Transverse colon (tissue), 4 donors: ENCODE measurements around the gene SOX1.

Experiments used
- POLR2A ChIP-seq: fragments of 450-650 bp; IDR thresholded peaks from one replicate; pipeline ENCODE4 v1.6.1; 2016; ENCODE audit warnings: antibody characterized with exemption, mild to moderate bottlenecking, moderate library complexity
- POLR2AphosphoS5 ChIP-seq, 3 donors: sonication (generic); formaldehyde crosslinking; IDR thresholded peaks; one replicate each; pipeline ENCODE4 v1.6.1; 2016; ENCODE audit warnings: antibody characterized with exemption in 3 of 3
- TF ChIP-seq, protein P1 (sequence below), 5 experiments: fragments of 200-600 bp in 3 of 5; fragments of 450-650 bp in 2 of 5; sonication (generic) in 3 of 5; IDR thresholded peaks; 1 replicate in 2 of 5; 2 replicates in 3 of 5; pipeline ENCODE4 v1.5.1; 2016 to 2017; ENCODE audit warnings: antibody characterized with exemption in 5 of 5, inconsistent platforms in 3 of 5, mild to moderate bottlenecking in 2 of 5, moderate library complexity in 1 of 5

DNA sequence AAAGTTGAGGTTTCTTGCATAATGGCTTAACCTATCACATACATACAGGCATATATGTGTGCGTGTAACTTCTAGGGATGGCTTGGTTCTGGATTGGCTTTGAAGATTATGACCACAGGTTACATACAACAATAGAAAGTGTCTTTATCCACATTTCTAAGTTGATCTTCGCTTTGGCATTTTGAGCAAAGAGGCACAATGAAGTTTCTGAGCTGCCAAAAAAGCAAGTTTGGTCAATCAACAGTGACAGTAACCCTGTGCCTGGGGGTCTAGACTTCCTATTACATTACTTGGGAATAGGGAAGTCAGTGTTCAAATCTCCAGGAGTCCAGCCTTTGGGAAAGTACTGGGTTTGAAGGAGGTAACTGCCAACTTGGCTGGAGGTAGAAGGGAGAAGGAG, 3.1 kb upstream of the SOX1 start:
- TF ChIP-seq, protein P1, sequence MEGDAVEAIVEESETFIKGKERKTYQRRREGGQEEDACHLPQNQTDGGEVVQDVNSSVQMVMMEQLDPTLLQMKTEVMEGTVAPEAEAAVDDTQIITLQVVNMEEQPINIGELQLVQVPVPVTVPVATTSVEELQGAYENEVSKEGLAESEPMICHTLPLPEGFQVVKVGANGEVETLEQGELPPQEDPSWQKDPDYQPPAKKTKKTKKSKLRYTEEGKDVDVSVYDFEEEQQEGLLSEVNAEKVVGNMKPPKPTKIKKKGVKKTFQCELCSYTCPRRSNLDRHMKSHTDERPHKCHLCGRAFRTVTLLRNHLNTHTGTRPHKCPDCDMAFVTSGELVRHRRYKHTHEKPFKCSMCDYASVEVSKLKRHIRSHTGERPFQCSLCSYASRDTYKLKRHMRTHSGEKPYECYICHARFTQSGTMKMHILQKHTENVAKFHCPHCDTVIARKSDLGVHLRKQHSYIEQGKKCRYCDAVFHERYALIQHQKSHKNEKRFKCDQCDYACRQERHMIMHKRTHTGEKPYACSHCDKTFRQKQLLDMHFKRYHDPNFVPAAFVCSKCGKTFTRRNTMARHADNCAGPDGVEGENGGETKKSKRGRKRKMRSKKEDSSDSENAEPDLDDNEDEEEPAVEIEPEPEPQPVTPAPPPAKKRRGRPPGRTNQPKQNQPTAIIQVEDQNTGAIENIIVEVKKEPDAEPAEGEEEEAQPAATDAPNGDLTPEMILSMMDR (IDR thresholded peaks at IDR 0.05) = no peak
- TF ChIP-seq POLR2AphosphoS5 (IDR thresholded peaks at IDR 0.05) = no peak
- no peak for TF ChIP-seq POLR2A
